ENCODE results near the gene CCDC200. TPM values are rescaled to one million over a fixed set of nuclear protein-coding genes. Genes with fewer than 3 reads are reported as not detected.

CCDC200 gene
- not detected in 2 replicates for total RNA-seq

DNA sequence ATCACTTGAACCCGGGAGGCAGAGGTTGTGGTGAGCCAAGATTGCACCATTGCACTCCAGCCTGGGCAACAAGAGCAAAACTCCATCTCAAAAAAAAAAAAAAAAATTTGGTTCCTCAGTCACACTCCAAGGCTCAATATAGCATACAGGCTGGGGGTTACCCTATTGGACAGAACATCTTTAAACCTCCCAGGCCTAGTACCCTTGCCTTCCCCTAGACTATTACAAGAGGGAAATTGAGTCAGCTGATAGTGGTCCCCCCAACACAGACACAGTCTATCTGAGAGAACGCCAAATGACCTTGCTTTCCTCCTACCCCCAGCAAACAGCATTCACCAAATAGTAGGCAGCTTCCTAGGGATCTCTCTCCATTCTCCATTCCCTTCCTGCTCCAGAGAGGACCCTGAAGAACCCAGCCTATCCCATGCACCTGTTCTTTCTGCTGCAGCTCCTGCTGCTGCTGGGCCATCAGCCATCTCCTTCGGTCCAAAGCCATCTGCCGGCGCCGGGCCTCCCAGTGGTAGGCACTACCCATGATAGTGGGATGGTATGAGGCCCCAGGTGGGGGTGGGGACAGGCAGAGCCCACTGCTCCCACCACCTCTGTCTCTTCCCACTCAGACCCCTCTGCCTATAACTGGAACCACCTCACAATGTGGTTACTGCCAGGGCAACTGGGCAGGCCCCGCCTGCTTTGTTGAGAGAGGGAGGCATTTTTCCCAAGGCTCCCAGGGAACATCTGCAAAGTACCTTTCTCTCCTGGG lies at the start of gene CCDC200:
TSS of gene CCDC200 (minus strand) at position 604 of the 763 bp plus-strand sequence. CDS start at position 535, 69 bp downstream.

GRCh38 chr17:43233877-43234276 lies 5.5 kb upstream of the CCDC200 start, which contains the start of gene RNU2-1:
Gene RNU2-1 (minus strand): TSS chr17:43233977.

DNA sequence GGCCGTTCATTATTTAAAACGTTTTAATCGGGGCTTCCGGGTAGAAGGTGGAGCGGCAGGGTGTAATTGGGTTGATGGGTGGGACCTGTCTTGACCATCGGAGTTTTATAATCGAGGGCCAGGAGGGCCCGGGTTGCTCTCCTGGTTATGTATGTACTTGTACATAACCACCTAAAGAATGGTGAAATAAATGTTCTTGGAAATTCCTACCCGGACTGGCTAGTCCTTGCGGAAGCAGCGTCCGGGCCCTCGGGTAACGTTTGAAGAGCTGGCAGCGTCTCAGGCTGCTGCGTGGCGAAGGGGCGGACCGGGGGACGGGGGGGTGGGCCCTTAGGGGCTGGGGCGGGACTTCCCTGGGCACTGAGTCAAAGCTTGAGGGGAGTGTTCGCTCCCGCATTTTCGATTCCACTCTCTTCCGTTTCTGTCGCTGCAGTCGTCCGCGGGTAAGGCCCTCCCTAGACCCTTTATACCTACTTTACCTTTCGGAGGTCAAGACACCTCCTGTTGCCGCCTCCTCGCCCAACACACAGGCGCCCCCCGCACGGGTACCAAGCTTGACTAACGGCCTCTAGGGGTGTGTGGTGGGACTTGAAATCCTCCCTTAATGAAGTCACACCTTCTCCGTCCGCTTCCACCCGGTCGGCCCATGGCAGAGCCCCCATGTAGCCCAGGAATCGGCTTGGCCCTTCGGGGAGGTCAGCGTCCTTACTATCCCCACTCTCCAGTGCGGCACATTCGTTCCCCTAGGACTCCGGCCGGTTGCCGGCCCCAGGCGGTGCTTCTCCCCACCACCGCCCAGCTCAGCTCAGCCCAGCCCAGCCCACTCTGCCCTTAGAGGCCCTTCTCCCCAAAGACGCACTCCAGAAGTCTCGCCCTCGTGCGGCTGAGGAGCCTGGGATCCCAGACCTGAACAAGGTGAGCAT lies 16.7 kb downstream of the CCDC200 start, which contains the start of gene TMEM106A:
TSS of gene TMEM106A (plus strand) at position 396 of the 923 bp plus-strand sequence. CDS start 1,167 bp downstream, outside the sequence.

Other genes with a start within 250 kb of the CCDC200 start
- 0.15 and 0.50 TPM in 2 replicates for gene PTGES3L, start 248.5 kb downstream of the CCDC200 start, total RNA-seq
- gene RUNDC1, start 248.1 kb downstream of the CCDC200 start, total RNA-seq, result 4.8 and 5.4 TPM in 2 replicates
- gene RPL27, start 230.2 kb downstream of the CCDC200 start, total RNA-seq, result 1,301 and 1,423 TPM in 2 replicates
- gene IFI35, start 221.8 kb downstream of the CCDC200 start, total RNA-seq, result 22.5 and 24.1 TPM in 2 replicates
- gene VAT1, start 206.2 kb downstream of the CCDC200 start, total RNA-seq, result 189 and 196 TPM in 2 replicates
- gene RND2, start 203.4 kb downstream of the CCDC200 start, total RNA-seq, result 0.45 and 0.50 TPM in 2 replicates
- 25.4 and 31.1 TPM in 2 replicates for gene BRCA1, start 103.3 kb downstream of the CCDC200 start, total RNA-seq
- 56.3 and 56.7 TPM in 2 replicates for gene NBR1, start 57.4 kb downstream of the CCDC200 start, total RNA-seq
- 4.4 and 5.1 TPM in 2 replicates for gene TMEM106A, start 16.7 kb downstream of the CCDC200 start, total RNA-seq
- not detected in 2 replicates for gene RNU2-1, start 5.4 kb upstream of the CCDC200 start, total RNA-seq
- 8.8 and 11.1 TPM in 2 replicates for gene ARL4D, start 170.4 kb upstream of the CCDC200 start, total RNA-seq

All from bronchus fibroblast of lung (primary cell).